HepG2 (cell line): Measurements from ENCODE around the gene ENPP4. TPM values are rescaled to one million over a fixed set of nuclear protein-coding genes. Genes with fewer than 3 reads are reported as not detected.
"Not testable (repeated sequence)": the region's sequence is repeated elsewhere in the genome, so short reads cannot be mapped to it uniquely, and the experiment has no call there.

ENCODE experiments used
- ATAC-seq: fragments of 200-7000 bp; cut with Tn5 transposase; 3 replicates; pipeline ENCODE4 v1.9.1; 2020; ENCODE audit warnings: mild to moderate bottlenecking, moderate library complexity
- BruUV-seq: library from RNA; stranded (reverse); fragments of 400-500 nt; replicated peaks from 2 replicates; lab custom pipeline; 2021; lab: Mats Ljungman, UMichigan
- CTCF ChIA-PET: fragments of 300-600 bp; formaldehyde crosslinking; extraction: SDS; loops from one replicate; lab custom pipeline; 2021; ENCODE audit warnings: low total read pairs, inconsistent platforms, low intra/inter-chr PET ratio; lab: Yijun Ruan, JAX
- POLR2A ChIA-PET: fragments of 350-600 bp; sonication (Branson Sonifier 250); formaldehyde crosslinking; loops from one replicate; lab custom pipeline; 2020; ENCODE audit warnings: antibody characterized with exemption, inconsistent platforms; lab: Yijun Ruan, JAX
- DNase-seq: peaks from one replicate; pipeline ENCODE4 v3.0.0-alpha.2; 2015; ENCODE audit warnings: low spot score
- FAIRE-seq: peaks from 3 replicates; lab custom pipeline; 2011; peaks lifted over from hg19 to GRCh38; lab: Jason Lieb, UNC
- H2AFZ ChIP-seq: one replicate; pipeline ENCODE4 v1.6.1; 2011; ENCODE audit warnings: low read length, inconsistent platforms
- H3K27ac ChIP-seq: fragments of 300-600 bp; 3 replicates; pipeline ENCODE4 v1.8.0; 2011; ENCODE audit warnings: mixed run types, mild to moderate bottlenecking, mixed read lengths, low read length, inconsistent platforms; ENCODE audit not compliant: insufficient read depth; ENCODE audit errors: extremely low read length
- H3K27me3 ChIP-seq, 2 experiments: fragments of 200-600 bp in 1 of 2; 2 replicates in 1 of 2; 3 replicates in 1 of 2; pipeline versions ENCODE4 v1.6.0 to v1.8.0; 2011; ENCODE audit warnings: low read length in 2 of 2, mild to moderate bottlenecking in 2 of 2, moderate library complexity in 2 of 2, inconsistent platforms in 1 of 2; ENCODE audit not compliant: insufficient read depth in 2 of 2, control insufficient read depth in 1 of 2
- H3K36me3 ChIP-seq, 2 experiments: fragments of 200-600 bp in 1 of 2; replicated peaks in 1 of 2; 2 replicates in 1 of 2; 3 replicates in 1 of 2; pipeline versions ENCODE4 v1.5.1 to v1.8.0; 2011; ENCODE audit warnings: low read length in 2 of 2, inconsistent platforms in 1 of 2; ENCODE audit not compliant: insufficient read depth in 2 of 2, control insufficient read depth in 1 of 2
- H3K4me1 ChIP-seq: 2 replicates; pipeline ENCODE4 v1.5.1; 2012; ENCODE audit warnings: low read length, inconsistent platforms; ENCODE audit not compliant: insufficient read depth
- H3K4me2 ChIP-seq: 2 replicates; pipeline ENCODE4 v1.6.0; 2011; ENCODE audit warnings: low read depth, low read length, inconsistent platforms
- H3K4me3 ChIP-seq, 3 experiments: fragments of 200-600 bp in 1 of 3; sonication (generic), shearing (Covaris generic) in 1 of 3; replicated peaks in 1 of 3; 2 replicates each; pipeline ENCODE4 v1.5.1; 2011 to 2016; ENCODE audit warnings: low read length in 3 of 3, inconsistent platforms in 2 of 3, low read depth in 2 of 3, mild to moderate bottlenecking in 2 of 3, control low read depth in 1 of 3, mixed read lengths in 1 of 3; ENCODE audit not compliant: insufficient read depth in 1 of 3
- H3K79me2 ChIP-seq: one replicate; pipeline ENCODE4 v1.6.1; 2011; ENCODE audit warnings: low read length, inconsistent platforms; ENCODE audit not compliant: insufficient read depth
- H3K9ac ChIP-seq: 2 replicates; pipeline ENCODE4 v1.6.0; 2011; ENCODE audit warnings: mild to moderate bottlenecking, low read depth, low read length, inconsistent platforms; ENCODE audit not compliant: insufficient read depth
- H3K9me3 ChIP-seq: 2 replicates; pipeline ENCODE4 v1.5.1; 2012; ENCODE audit warnings: mild to moderate bottlenecking, low read length
- H4K20me1 ChIP-seq: 2 replicates; pipeline ENCODE4 v1.6.0; 2011; ENCODE audit warnings: inconsistent platforms, mild to moderate bottlenecking, low read length, moderate library complexity; ENCODE audit not compliant: insufficient read depth
- HOXA7 ChIP-seq: sonication (generic); formaldehyde crosslinking; IDR thresholded peaks from 2 replicates; pipeline ENCODE4 v1.8.1; 2022; ENCODE audit warnings: mild to moderate bottlenecking, missing genetic modification reagents, moderate library complexity
- PHF21A ChIP-seq: sonication (generic); formaldehyde crosslinking; IDR thresholded peaks from 2 replicates; pipeline ENCODE4 v1.5.0; 2020; ENCODE audit warnings: mild to moderate bottlenecking, missing genetic modification reagents
- YEATS2 ChIP-seq: sonication (generic); formaldehyde crosslinking; IDR thresholded peaks from 2 replicates; pipeline ENCODE4 v1.4.0; 2020; ENCODE audit warnings: missing genetic modification reagents, borderline replicate concordance
- ZNF430 ChIP-seq: sonication (generic); formaldehyde crosslinking; IDR thresholded peaks from 2 replicates; pipeline ENCODE4 v1.9.0; 2021; ENCODE audit warnings: mild to moderate bottlenecking, missing genetic modification reagents
- WGBS: methylation state at CpG from one replicate; pipeline ENCODE4 v1.1.6; 2017; ENCODE audit warnings: low lambda C conversion rate; 5-methylcytosine and 5-hydroxymethylcytosine counted together
- in situ Hi-C: cut with HindIII; loops from 2 replicates; pipeline ENCODE4 v1.10.0; 2017; ENCODE audit warnings: low pct_unique_long_range_greater_than_20kb; ENCODE audit not compliant: extremely low pct_ligation_motif_present
- intact Hi-C: fragments of 100-400 bp; cut with micrococcal nuclease; formaldehyde crosslinking; loops from one replicate; pipeline ENCODE4 v1.10.0; 2022; ENCODE audit not compliant: unreplicated experiment
- polyA plus RNA-seq, 8 experiments: library from polyadenylated mRNA; depleted of rRNA in 3 of 8; stranded (reverse) in 7 of 8; unstranded in 1 of 8; fragments of >200 nt; fragmentation: Illumina TruSeq in 4 of 8; extraction: Trizol in 4 of 8; gene quantifications; 2 replicates each; pipeline versions ENCODE4 v1.2.1 to v1.2.3, GENCODE V29; 2011 to 2016; ENCODE audit warnings: low read depth in 4 of 8, missing spikeins in 1 of 8, mixed read lengths in 1 of 8; ENCODE audit not compliant: insufficient read depth in 1 of 8
- total RNA-seq, 5 experiments: library from RNA; depleted of rRNA; stranded (reverse); fragments of >200 nt; fragmentation: Illumina TruSeq; extraction: Trizol; gene quantifications; 2 replicates each; pipeline ENCODE4 v1.2.3, GENCODE V29; 2016; ENCODE audit warnings: low read depth in 1 of 5
- TF ChIP-seq, protein P1 (sequence below): sonication (generic); formaldehyde crosslinking; IDR thresholded peaks from 2 replicates; pipeline ENCODE4 v1.4.0; 2020; ENCODE audit warnings: missing genetic modification reagents, borderline replicate concordance
- TF ChIP-seq, protein P2 (sequence below): sonication (generic); formaldehyde crosslinking; IDR thresholded peaks from 2 replicates; pipeline ENCODE4 v1.4.0; 2020; ENCODE audit warnings: missing genetic modification reagents, mild to moderate bottlenecking, borderline replicate concordance
- TF ChIP-seq, protein P3 (sequence below): IDR thresholded peaks from 2 replicates; pipeline ENCODE4 v1.6.1; 2016; ENCODE audit warnings: mild to moderate bottlenecking, missing biosample characterization, missing genetic modification reagents

The ENPP4 gene
- total and polyA plus RNA-seq, 2 of the 13 experiments (the other 11 are each of a cell fraction or from before 2014, with no cell fraction given) = 0.04 to 0.38 TPM

DNA sequence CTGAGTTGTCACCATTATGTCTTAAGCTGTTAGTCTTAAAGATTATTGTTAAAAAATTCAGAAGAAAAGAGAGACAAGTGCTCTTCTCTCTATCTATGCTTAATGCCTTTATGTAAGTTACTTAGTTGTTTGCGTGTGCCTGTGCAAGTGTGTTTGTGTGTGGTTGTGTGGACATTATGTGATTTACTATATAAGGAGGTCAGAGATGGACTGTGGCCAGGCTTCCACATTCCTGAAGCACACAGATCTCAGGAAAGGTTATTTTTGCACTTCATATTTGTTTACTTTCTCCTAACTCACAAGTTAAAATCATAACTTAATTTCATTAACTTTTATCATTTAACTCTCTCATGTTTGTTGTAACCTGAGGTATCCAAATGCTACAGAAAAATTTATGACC lies 14.5 kb downstream of the ENPP4 start:
- ChIA-PET POLR2A (no interaction called here), CTCF (no interaction called here)
- TF ChIP-seq, protein P1, sequence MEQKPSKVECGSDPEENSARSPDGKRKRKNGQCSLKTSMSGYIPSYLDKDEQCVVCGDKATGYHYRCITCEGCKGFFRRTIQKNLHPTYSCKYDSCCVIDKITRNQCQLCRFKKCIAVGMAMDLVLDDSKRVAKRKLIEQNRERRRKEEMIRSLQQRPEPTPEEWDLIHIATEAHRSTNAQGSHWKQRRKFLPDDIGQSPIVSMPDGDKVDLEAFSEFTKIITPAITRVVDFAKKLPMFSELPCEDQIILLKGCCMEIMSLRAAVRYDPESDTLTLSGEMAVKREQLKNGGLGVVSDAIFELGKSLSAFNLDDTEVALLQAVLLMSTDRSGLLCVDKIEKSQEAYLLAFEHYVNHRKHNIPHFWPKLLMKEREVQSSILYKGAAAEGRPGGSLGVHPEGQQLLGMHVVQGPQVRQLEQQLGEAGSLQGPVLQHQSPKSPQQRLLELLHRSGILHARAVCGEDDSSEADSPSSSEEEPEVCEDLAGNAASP (CRISPR knock-in tag) = no peak
- TF ChIP-seq PHF21A (CRISPR knock-in tag) = no peak
- TF ChIP-seq ZNF430 (CRISPR knock-in tag) = no peak
- TF ChIP-seq, protein P2, sequence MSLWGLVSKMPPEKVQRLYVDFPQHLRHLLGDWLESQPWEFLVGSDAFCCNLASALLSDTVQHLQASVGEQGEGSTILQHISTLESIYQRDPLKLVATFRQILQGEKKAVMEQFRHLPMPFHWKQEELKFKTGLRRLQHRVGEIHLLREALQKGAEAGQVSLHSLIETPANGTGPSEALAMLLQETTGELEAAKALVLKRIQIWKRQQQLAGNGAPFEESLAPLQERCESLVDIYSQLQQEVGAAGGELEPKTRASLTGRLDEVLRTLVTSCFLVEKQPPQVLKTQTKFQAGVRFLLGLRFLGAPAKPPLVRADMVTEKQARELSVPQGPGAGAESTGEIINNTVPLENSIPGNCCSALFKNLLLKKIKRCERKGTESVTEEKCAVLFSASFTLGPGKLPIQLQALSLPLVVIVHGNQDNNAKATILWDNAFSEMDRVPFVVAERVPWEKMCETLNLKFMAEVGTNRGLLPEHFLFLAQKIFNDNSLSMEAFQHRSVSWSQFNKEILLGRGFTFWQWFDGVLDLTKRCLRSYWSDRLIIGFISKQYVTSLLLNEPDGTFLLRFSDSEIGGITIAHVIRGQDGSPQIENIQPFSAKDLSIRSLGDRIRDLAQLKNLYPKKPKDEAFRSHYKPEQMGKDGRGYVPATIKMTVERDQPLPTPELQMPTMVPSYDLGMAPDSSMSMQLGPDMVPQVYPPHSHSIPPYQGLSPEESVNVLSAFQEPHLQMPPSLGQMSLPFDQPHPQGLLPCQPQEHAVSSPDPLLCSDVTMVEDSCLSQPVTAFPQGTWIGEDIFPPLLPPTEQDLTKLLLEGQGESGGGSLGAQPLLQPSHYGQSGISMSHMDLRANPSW (CRISPR knock-in tag) = no peak
- TF ChIP-seq HOXA7 = no peak
- TF ChIP-seq, protein P3, sequence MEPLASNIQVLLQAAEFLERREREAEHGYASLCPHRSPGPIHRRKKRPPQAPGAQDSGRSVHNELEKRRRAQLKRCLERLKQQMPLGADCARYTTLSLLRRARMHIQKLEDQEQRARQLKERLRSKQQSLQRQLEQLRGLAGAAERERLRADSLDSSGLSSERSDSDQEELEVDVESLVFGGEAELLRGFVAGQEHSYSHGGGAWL (CRISPR knock-in tag) = no peak
- no peak for TF ChIP-seq YEATS2 (CRISPR knock-in tag)
- DNase-seq (no peak), ATAC-seq (no peak), FAIRE-seq (no peak)
- H4K20me1 ChIP-seq = no peaks in the 10 kb centered on the region
- intact Hi-C loops = no loop called here
- no peak overlapping the region for H2AFZ ChIP-seq
- in situ Hi-C loops = no loop called here
- no peak overlapping the region for H3K27ac ChIP-seq
- no peaks in the 10 kb centered on the region for H3K9me3 ChIP-seq
- no peak overlapping the region for H3K4me2 ChIP-seq
- BruUV-seq = no TSS peak
- H3K4me1 ChIP-seq = no peaks in the 10 kb centered on the region
- no peaks in the 10 kb centered on the region for H3K27me3 ChIP-seq
- H3K4me3 ChIP-seq = no peak overlapping the region
- 4% methylated on average over 1 of the region's 1 CpG for WGBS
- no peak overlapping the region for H3K9ac ChIP-seq
- H3K36me3 ChIP-seq = no peaks in the 10 kb centered on the region
- no peaks in the 10 kb centered on the region for H3K79me2 ChIP-seq

DNA sequence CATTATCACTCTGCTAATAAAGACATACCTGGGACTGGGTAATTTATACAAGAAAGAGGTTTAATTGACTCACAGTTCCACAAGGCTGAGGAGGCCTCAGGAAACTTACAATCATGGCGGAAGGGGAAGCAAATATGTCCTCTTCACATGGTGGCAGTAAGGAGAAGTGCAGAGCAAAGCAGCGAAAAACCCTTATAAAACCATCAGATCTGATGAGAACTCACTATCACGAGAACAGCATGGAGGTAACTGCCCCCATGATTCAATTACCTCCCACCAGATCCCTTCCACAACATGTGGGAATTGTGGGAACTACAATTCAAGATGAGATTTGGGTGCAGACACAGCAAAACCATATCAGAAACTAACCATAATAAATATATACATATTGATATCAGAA lies 19.3 kb downstream of the ENPP4 start:
- POLR2A ChIA-PET, DNase-seq, H3K79me2 ChIP-seq, ATAC-seq, in situ Hi-C loops, H3K9me3 ChIP-seq, H3K36me3 ChIP-seq, BruUV-seq, H2AFZ ChIP-seq, H3K4me3 ChIP-seq, intact Hi-C loops, H3K9ac ChIP-seq, H3K27ac ChIP-seq, H3K4me1 ChIP-seq, CTCF ChIA-PET, H3K4me2 ChIP-seq, FAIRE-seq, H4K20me1 ChIP-seq, H3K27me3 ChIP-seq: not testable (repeated sequence)
- 9% methylated on average over 3 of the region's 3 CpGs for WGBS
